ENCODE results near the gene NOL4L. TPM values are rescaled to one million over a fixed set of nuclear protein-coding genes. Genes with fewer than 3 reads are reported as not detected.

The NOL4L gene
- total and polyA plus RNA-seq, 12 donors, result 1.5 to 10.1 (median 5.1) TPM

GRCh38 chr20:32554965-32555289 is 30.2 kb downstream of the NOL4L start:
- ATAC-seq (no peak), DNase-seq (no peak)
- no peaks in the 10 kb centered on the region for H3K36me3 ChIP-seq
- no peak for TF ChIP-seq CTCF (IDR thresholded peaks at IDR 0.05)
- 96 to 97% methylated on average over 3 of the region's 3 CpGs for WGBS, 2 donors
- H3K27ac ChIP-seq, result no peak overlapping the region
- peaks cover 0 to 3% (median 0%) of the 10 kb centered on the region in 11 donors for H3K9me3 ChIP-seq
- peaks cover 0 to 7% (median 0%) of the 10 kb centered on the region in 7 donors for H3K27me3 ChIP-seq
- intact Hi-C loops (cut with DNase I), result no loop called here
- no peak overlapping the region for H3K4me3 ChIP-seq
- peaks cover 0 to 6% (median 0%) of the 10 kb centered on the region in 9 donors for H3K4me1 ChIP-seq

GRCh38 chr20:32553618-32554017 is 31.5 kb downstream of the NOL4L start:
- no peak overlapping the region for H3K27ac ChIP-seq
- ATAC-seq, result no peak
- DNase-seq, result no peak
- H3K36me3 ChIP-seq, result no peaks in the 10 kb centered on the region
- H3K4me3 ChIP-seq, result no peak overlapping the region
- intact Hi-C loops (cut with DNase I), result no loop called here
- H3K9me3 ChIP-seq, result peaks cover 0 to 16% (median 0%) of the 10 kb centered on the region in 11 donors
- no peak for TF ChIP-seq CTCF (IDR thresholded peaks at IDR 0.05)
- H3K27me3 ChIP-seq, result peaks cover 0 to 6% (median 0%) of the 10 kb centered on the region in 7 donors
- 91 to 95% methylated on average over 4 of the region's 4 CpGs for WGBS, 2 donors
- H3K4me1 ChIP-seq, result peaks cover 0 to 6% (median 0%) of the 10 kb centered on the region in 9 donors

GRCh38 chr20:32551693-32552092 is 33.4 kb downstream of the NOL4L start:
- Histone ChIP-seq H3K9me3 (peaks cover 0 to 18% (median 0%) of the 10 kb centered on the region in 11 donors), H3K36me3 (no peaks in the 10 kb centered on the region), H3K27ac (no peak overlapping the region), H3K27me3 (peaks cover 0 to 4% (median 0%) of the 10 kb centered on the region in 7 donors), H3K4me3 (no peak overlapping the region), H3K4me1 (peaks cover 0 to 6% (median 0%) of the 10 kb centered on the region in 9 donors)
- 93 to 97% methylated on average over 2 of the region's 2 CpGs for WGBS, 2 donors
- no peak for TF ChIP-seq CTCF (IDR thresholded peaks at IDR 0.05)
- DNase-seq (no peak), ATAC-seq (no peak)
- intact Hi-C loops (cut with DNase I), result no loop called here

GRCh38 chr20:32549842-32550241 is 35.3 kb downstream of the NOL4L start:
- intact Hi-C loops (cut with DNase I), result no loop called here
- no peak overlapping the region for H3K27ac ChIP-seq
- ATAC-seq (no peak), DNase-seq (no peak)
- 95 to 97% methylated on average over 2 of the region's 2 CpGs for WGBS, 2 donors
- H3K9me3 ChIP-seq, result peaks cover 0 to 18% (median 0%) of the 10 kb centered on the region in 11 donors
- no peak for TF ChIP-seq CTCF (IDR thresholded peaks at IDR 0.05)
- peaks cover 0 to 6% (median 0%) of the 10 kb centered on the region in 9 donors for H3K4me1 ChIP-seq
- no peaks in the 10 kb centered on the region for H3K27me3 ChIP-seq
- no peaks in the 10 kb centered on the region for H3K36me3 ChIP-seq
- H3K4me3 ChIP-seq, result no peak overlapping the region

- no peak for TF ChIP-seq CTCF (IDR thresholded peaks at IDR 0.05)
- ATAC-seq (no peak), DNase-seq (no peak)
- Histone ChIP-seq H3K36me3 (no peaks in the 10 kb centered on the region), H3K4me1 (no peaks in the 10 kb centered on the region), H3K4me3 (no peak overlapping the region), H3K27ac (no peak overlapping the region), H3K9me3 (peaks cover 0 to 18% (median 0%) of the 10 kb centered on the region in 11 donors), H3K27me3 (no peaks in the 10 kb centered on the region)
- WGBS, 2 donors, result 73 to 88% methylated on average over 1 of the region's 1 CpG
- intact Hi-C loops (cut with DNase I), result no loop called here
Measured at GRCh38 chr20:32547753-32548034, 37.4 kb downstream of the NOL4L start.
